NCI-H2227 (cell line): Measurements from ENCODE around the gene RUNX2.

Source experiments
- DNase-seq: peaks from one replicate; lab custom pipeline; 2025; ENCODE audit not compliant: unreplicated experiment; lab: John Stamatoyannopoulos, UW

RUNX2 gene

DNA sequence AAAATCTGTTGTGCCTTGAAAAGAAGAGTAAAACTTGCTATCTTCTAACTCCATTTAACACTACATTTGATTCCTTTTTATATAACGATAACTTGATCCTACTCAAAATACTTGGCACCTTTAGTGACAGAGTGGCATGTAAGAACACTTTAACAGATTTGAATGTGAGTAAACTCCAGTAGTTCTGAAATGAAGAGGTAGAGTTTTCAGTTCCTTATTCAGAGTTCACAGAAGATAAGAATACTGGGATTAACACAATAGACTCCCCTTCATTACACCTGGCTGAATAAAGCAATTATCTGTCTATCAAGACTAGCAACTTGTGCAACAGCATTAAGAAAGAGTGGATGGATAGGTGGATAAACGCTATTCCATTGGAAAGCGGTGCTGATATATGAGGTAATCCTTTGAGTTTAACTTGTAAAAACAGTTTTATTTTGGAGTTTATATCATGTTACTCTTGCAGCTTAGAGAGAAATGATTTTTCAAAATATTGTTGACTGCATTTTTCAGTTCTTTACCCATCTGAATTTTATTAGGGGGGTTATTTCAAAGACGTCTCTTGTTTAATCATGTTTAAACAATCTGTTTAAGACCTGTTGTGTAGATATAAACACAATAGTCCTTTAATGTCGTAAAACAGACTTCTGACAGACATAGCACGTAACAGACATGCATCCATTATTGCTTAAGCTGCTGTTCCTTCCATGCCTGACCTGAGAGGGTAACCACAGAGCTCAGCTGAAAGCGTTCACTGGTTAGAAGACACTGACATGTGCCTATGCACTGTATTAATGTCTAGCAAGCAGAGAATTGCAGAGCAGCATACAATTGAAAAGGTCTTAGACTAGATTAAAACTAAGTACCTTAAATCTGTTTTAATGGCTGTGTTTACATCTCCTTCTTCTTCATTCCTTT is 152.0 kb downstream of the RUNX2 start:
- DNase-seq, result peak; percentile 10

DNA sequence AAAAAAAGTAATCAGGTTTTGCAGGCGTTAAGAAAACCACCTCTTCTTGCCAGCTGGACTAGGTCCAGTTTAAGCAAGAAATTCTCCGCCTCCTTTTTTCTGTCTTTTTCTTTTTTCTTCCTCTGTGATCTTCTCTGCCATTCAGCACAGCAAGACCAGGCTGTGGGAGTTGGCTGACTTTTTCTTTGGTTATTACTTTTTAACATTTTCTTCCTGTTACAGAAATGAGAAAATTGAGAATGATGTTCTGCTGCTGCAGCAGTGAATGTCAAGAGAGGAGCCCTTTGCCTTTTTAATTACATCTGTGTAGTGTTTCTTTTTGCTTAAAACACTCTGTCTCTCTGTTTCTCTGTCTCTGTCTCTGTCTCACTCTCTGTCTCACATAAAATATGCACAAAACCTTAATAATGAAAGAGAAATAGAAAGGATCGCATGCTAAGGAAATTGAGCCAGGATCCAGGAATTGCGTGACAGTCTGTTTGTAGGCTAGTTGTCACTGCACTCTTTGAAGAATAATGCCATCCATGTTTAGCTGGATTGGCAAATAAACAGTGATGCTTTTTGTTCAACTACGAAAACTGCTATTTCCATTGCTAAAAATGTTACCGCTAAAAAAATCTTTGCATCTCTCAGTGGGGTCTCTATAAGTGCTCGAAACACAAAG is 152.8 kb downstream of the RUNX2 start:
- DNase-seq, result no peak

DNA sequence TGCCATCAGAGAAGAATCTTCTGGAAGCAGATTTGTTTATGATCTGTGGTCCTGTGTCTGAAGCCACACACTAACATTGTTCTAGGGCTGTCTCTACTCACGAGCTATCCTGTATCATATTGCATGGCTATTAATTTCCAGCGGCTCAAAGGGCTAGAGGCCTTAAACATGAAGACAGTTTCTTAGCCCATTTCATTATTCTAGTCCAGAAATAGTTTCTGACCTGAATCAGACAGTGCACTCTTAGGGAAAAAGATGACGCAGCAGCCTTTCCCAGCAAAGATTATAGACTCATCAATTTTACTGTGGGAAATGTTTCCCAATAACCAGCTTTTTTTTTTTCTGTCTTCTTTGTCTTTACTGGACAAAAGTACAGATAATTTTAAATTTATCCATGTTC is 154.9 kb downstream of the RUNX2 start:
- peak; percentile 25 for DNase-seq

DNA sequence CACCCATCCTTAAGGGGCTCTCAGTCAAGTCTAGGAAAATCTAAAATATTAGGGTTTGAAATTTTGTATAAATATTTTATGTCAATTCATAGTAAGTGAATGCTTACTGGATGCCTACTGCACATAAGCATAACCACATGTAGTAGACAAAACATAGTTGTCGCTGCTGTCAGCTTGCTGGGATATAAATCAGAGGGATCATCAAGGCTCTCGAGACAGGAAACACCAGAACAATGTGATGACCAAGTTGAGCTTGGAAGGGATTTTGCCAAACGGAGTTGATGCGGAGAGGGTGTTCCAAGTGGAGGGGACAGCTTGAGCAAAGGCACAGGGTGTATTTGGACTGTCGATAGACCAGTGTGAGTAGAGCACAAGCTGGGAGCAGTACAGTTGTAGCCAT is 155.4 kb downstream of the RUNX2 start:
- DNase-seq, result no peak

DNA sequence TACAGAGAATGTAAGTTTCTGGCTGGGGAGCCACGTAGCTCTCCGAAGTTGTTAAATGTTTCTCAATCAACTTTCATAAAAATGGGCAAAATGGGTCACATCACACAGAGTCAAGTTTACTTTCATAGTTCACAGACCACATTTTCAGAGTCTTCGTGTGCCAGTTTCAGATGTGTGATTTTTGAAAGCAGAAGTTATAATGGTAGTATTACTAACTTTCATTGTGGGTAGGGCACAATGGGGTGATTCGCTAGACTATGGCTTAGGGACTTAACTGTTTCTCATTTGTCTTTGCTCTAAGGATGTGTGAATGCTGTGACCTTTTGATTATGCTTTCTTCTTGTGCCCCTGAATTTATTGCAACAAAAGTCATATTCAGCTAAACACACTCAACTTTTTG is 158.6 kb downstream of the RUNX2 start:
- no peak for DNase-seq

DNA sequence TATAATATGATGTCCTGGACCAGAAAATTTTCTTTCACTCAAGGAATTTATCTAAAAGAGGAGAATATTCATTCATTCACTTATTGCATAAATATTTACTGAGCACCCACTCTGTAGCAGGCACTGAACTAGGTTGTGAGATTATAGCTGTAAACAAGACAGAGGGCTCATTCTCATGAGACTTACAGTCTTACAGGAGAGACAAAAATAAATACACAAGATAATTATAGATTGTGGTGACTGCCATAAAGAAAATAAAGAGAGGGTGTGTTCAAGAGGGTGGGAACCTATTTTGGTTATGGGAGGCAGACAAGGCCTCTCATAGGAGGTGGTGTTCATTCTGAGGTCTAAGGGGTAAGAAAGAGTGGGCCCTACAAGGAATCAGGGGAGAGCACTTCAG is 159.5 kb downstream of the RUNX2 start:
- peak; percentile 30 for DNase-seq

DNA sequence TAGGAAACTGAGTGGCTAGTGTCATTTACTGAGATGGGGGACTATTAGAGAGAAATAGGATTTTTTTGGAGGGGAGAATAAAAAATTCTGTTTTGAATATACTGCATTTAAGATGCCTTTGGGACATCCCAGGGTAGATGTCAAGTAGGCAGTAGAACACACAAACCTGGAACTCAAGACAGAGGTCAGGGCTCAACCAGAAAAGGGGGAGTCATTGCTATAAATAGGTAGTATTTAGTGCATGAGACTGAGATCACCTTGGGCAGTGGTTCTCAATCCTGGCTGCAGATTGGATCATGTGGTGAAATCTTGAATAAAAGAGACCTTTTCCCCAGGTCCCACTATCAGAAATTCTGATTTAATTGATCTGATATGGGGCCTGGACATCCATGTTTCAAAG is 160.1 kb downstream of the RUNX2 start:
- DNase-seq, result no peak

DNA sequence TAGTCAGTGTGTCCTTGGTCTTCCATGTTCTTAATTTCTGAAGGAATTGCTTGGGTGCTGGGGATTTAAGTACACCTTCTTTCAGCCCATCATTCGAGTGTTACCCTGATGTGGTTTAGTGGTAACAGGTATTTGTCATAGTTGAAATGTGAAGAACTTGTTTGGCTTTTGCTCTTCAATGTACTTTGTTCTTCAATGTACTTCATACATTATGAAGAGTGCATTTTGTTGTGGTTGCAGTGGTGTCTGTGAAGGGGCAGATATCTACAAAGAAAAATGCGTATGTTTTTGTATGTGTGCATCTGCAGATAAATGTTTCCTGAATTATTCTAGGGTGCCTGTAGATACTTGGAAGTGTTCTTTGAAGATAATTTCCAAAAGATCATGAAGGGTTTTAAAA is 160.8 kb downstream of the RUNX2 start:
- no peak for DNase-seq

DNA sequence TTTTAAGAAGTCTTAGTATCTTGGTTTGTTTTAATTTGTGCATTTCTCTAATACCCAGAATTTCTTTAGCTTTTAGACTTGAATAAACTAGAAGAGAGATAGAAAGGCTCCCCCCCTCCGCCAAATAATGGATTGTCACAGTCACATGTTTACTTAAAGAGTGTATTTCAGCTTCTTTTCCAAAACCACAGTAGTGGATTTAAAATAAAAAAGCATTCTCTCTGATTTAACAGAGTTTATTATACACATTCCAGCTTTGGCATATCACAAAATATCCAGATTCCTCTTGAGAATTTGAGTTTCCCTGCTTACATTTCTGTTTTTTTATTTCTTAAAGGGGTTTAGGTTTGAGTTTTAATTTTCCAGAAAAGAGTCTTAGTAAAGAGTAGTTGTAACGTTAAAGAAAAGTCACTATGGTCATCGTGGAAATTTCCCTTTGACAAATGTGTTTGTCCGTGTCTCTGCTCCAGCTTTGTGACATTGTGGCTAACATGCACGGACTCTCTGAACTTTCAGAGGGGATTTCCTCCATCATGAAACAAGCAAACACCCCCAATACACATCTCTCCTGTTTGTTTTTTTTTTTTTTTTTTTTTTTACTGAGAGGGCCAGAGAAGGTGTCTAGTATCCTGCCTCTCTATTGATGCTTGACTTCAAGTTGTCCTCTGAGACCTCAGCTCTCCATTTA is 163.1 kb downstream of the RUNX2 start:
- no peak for DNase-seq

DNA sequence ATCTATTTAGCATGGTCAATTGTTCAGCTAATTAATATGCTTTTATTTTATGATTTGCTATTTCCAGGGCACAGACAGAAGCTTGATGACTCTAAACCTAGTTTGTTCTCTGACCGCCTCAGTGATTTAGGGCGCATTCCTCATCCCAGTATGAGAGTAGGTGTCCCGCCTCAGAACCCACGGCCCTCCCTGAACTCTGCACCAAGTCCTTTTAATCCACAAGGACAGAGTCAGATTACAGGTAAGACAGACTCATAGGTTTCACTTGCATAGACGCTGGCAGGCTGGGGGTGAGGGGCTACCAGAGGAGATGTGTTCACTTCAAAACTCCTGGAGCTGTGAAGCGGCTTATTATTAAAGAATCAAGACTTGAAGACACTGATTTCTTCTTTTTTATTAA is 163.7 kb downstream of the RUNX2 start:
- no peak for DNase-seq

DNA sequence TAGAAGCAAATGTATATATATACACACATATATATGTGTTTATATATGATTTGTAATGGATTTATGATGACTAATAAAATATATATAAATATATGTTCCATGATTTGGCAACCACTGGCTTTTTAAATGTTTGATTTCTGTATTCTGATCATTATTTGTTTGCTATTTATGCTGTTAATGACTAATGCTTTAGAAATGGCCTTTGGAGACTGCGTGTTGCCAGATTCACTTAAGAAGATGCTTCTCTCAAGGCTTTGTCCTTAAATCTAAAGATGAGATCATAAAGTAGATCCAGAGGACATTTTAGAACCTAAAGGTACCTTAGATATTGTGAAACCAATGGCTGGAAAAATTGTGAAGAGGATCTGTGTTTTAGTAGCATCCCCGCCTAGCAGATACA is 165.6 kb downstream of the RUNX2 start:
- DNase-seq, result no peak

DNA sequence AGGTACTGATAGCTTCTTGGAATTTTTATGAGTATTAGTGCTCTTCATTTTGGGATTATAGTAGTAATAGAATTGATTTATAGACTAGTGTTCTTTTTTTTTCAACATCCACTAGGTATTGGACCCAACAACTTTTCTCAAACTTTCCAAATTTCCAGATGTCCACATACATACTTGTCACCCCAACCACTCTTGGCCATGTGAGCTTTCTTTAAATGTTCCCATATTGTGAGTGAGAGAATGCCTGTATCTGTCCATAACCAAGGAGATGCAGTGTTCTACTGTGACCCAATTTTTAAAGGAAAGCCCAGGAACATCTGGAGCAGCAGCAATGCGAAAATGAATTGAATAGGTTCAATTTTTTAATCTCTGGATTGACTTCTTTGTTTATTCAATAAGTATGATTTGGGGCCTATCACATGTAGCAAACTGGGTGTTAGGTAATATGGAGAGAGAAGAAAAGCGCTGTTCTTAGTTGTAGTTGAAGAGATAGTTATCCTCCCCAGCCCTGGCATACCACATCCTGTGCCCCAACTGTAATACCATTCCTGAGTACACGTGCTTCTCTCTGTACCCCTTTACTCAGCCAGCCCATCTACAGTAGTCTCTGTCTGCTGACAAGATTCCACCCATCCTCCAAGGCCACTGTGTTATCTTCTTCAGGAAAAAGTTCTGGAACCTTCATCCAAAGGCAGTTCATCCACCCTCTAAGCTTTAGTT is 166.4 kb downstream of the RUNX2 start:
- no peak for DNase-seq

DNA sequence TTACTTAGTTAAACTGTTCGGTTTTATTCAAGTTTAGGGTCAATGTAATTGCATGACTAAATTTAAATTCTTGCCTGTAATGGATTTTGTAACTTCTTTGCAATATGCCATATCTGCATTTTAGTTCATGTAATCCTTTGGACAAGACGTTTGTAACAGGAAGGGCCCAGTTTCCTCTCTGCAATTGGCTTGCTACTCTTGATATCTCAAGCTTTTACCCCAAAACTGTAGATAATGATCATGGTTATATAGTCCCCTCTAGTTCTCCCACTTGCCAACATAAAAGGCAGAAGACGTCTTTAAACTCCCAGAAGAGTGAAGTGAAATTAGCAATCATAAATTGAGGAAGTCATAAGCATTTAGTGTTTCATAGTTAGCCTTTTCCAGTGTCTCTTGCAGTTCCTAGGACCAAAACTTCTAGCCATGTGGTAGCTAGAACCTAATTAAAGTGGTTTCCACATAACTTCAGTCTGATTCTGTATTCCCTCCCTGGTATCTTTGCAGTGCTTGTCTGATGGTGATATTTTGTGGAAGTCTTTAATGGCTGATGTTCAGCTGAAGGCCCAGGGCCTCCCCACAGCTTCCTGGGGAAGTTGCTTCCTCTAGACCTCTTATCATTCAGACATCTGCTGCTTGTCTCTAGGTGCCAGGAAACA is 167.4 kb downstream of the RUNX2 start:
- no peak for DNase-seq

DNA sequence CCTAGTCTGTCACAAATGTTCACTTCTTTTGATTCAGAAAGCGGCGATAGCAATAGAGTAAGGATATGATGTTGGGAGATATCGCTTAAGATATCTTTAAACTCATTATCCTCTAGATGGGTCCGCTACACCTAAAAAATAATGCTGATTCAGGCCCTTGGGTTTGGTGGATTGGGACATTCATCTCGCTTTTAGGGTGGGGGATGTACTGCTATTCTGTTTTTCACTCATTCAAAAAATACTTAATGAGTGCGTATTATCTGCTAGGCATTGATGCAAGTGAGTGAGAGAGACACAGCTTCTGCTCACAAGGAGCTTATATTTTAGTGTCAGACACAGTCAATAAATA is 167.9 kb downstream of the RUNX2 start:
- DNase-seq, result no peak

DNA sequence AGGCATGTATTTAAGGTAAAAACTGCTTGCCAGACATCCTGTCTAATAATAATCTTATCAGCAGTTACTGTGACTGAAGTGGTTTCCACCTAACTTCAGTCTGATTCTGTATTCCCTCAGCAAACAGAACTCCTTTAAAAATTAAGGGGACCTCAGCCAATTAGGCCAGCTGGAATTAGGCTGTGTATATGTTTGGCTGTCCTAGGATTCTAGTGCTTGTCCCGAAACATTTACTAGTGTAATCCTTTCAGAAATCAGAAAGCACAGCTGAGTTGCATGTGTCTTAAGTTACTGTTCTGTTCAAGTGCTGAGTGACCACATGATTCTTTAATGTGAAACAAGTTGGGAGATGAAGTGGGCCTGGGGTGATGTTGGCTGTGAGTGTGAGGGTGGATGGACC is 170.5 kb downstream of the RUNX2 start:
- no peak for DNase-seq

DNA sequence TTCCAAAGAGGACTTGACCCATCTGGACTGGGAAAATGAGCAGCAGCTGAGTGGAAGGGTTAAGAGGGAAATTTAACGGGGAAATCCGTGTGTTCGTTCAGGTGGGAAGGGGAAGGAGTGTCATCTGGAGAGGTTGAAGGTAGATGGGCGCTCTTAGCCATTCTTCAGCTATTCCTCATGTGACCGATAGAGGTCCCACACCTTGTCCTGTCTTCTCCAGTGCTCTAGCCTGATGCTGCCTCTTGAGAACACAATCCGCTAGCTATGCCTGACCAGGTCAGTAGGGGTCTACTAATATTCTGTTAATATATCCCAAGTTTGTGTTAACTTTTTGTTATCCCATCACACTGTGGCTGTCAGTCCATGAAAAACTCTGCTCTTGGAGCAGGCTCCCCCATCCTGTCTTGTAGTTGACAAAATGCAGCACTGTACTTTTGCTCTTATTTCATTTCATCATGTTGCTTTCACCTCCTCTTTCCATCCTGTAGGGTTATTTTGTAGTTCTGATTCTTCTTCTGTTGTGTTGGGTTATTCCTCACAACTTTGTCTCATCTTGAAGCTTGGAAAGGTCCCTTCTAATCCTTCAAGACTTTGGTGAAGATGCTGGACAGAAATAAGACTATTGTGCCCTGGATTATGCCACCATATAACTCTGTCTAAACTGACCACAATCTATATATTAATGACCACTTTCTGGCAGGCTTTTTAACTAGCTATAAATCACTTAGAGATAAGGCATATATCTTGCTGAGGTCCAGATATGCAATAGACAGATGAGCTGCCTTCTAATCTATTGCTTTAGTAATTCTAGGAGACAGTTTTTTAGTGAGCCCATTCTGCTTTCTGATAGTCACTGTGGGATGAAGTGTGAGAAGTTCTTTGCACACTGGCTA is 173.0 kb downstream of the RUNX2 start:
- no peak for DNase-seq

DNA sequence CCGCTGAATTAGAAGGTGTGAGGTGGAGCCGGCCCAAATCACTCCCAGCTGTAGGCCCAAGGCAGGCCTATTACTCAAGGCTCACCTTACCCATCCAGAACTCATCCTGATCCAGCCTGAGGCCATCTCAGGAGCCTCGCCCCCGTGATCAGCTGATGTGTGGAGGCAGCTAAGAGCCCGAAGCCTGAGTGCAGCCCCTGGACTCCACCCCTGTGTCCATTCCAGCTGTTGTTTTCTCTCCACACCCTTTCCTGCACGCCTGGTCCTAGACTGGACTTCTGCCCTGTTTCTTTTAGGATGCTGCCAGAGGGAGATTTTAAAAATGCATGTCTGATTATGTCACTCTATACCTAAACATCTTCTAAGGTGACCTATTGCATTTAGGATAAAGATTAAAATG is 174.3 kb downstream of the RUNX2 start:
- DNase-seq, result no peak

DNA sequence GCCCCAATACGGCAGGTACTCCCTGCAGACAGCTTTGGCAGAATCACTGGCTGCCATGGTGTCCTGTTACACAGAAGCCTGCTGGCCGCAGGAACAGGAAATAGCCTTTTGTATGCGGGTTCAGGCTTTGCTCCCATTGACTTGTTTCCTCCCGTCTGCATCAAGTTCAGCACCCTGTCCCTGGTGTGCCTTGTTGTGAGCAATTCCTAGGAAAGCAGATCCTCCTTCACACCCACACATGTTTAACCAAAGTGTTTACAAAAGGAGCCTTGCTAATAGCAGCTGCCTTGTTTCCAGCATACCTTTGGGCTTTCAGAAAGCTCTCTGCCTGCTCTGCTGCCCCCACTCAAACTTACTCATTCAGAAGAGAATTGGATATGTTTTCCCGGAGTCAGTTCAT is 176.8 kb downstream of the RUNX2 start:
- no peak for DNase-seq

DNA sequence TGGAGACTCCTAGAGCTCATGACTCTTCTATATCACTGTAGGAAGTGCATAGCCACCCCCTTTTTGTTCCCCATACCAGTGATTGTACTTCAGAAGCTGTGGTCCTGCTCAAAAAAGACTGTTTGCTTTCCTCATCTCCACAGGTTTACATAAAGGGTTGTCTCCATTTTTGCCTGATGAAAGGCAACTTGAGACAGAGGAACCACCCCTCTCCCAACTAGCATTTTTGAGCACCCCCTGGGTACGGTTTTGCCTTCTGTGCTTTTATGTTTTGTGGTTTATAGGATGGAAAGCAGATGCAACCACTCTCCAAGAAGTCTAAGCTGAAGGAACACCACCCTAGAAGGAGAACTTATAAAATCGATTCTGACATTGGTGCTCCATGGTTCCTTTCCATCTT is 177.3 kb downstream of the RUNX2 start:
- DNase-seq, result no peak

DNA sequence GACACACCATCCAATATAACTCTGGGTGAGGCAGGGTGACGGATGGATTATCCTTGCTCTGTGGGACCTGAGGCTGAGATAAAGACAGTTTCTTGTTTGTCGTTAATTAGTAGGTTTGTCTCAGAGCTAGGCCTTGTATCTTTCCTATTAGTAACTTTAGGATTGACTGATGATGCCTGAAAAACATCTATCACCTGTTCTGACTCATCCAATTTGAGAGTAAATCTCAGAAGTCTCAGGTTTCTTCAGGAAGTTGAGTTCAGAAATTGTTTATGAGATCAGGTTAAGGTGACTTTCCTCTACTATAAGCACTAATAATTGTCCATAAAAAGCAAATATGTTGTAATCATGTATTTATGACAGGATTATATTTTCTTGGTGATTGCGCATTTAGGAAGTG is 179.1 kb downstream of the RUNX2 start:
- no peak for DNase-seq
